Effector CD8-positive, alpha-beta T cell (primary cell): ENCODE measurements around the gene DENND6B.

Experiments
- DNase-seq: peaks from one replicate; lab custom pipeline; 2025; lab: John Stamatoyannopoulos, UW

The DENND6B gene

GRCh38 chr22:50303848-50304527, 22.8 kb downstream of the DENND6B start:
- DNase-seq = no peak

GRCh38 chr22:50303515-50303847, 23.3 kb downstream of the DENND6B start:
- no peak for DNase-seq

GRCh38 chr22:50302564-50302963, 24.2 kb downstream of the DENND6B start:
- no peak for DNase-seq

GRCh38 chr22:50302041-50302541, 24.7 kb downstream of the DENND6B start:
- DNase-seq = no peak

GRCh38 chr22:50301581-50301991, 25.2 kb downstream of the DENND6B start:
- no peak for DNase-seq

- no peak for DNase-seq
Measured at GRCh38 chr22:50300620-50301257, 26.1 kb downstream of the DENND6B start.

GRCh38 chr22:50299785-50300619, 26.8 kb downstream of the DENND6B start:
- no peak for DNase-seq

GRCh38 chr22:50298937-50299784, 27.7 kb downstream of the DENND6B start:
- no peak for DNase-seq

GRCh38 chr22:50298266-50298637, 28.6 kb downstream of the DENND6B start:
- DNase-seq = no peak

- DNase-seq = no peak
Measured at GRCh38 chr22:50297510-50298265, 29.1 kb downstream of the DENND6B start.

- no peak for DNase-seq
Measured at GRCh38 chr22:50296658-50297490, 29.9 kb downstream of the DENND6B start.

- DNase-seq = no peak
Measured at GRCh38 chr22:50294319-50294656, 32.5 kb downstream of the DENND6B start.

GRCh38 chr22:50293441-50294318, 33.1 kb downstream of the DENND6B start:
- no peak for DNase-seq

- DNase-seq = no peak
Measured at GRCh38 chr22:50292643-50293440, 34.0 kb downstream of the DENND6B start.

- DNase-seq = no peak
Measured at GRCh38 chr22:50289942-50290630, 36.7 kb downstream of the DENND6B start.

GRCh38 chr22:50289151-50289941, 37.5 kb downstream of the DENND6B start:
- DNase-seq = no peak

GRCh38 chr22:50287731-50288130, 39.1 kb downstream of the DENND6B start:
- no peak for DNase-seq
